Right atrium auricular region (tissue), 2 donors: ENCODE results near the gene PDZD2. TPM values are rescaled to one million over a fixed set of nuclear protein-coding genes. Genes with fewer than 3 reads are reported as not detected.

Experiments
- DNase-seq: peaks from one replicate; pipeline ENCODE4 v3.0.0-alpha.2; 2019; ENCODE audit warnings: low spot score
- H3K27ac ChIP-seq, 2 donors: fragments of 200-600 bp; sonication (generic); 1 replicate in 1 of 2; 2 replicates in 1 of 2; pipeline ENCODE4 v1.5.1; 2016 to 2019
- H3K27me3 ChIP-seq, 2 donors: fragments of 200-600 bp; sonication (generic); one replicate each; pipeline versions ENCODE4 v1.5.1 to v1.6.0; 2017 to 2019
- H3K36me3 ChIP-seq: fragments of 200-600 bp; sonication (generic); one replicate; pipeline ENCODE4 v1.5.1; 2016
- H3K4me1 ChIP-seq, 2 donors: fragments of 200-600 bp; sonication (generic); one replicate each; pipeline versions ENCODE4 v1.5.1 to v1.6.0; 2017 to 2019
- H3K4me3 ChIP-seq, 2 donors: fragments of 200-600 bp; sonication (generic); 1 replicate in 1 of 2; 2 replicates in 1 of 2; pipeline ENCODE4 v1.5.1; 2017 to 2019; ENCODE audit warnings: mild to moderate bottlenecking in 1 of 2, moderate library complexity in 1 of 2
- H3K9me3 ChIP-seq, 2 donors: fragments of 200-600 bp; sonication (generic); one replicate each; pipeline ENCODE4 v1.5.1; 2019
- CTCF ChIP-seq, 2 donors: fragments of 200-600 bp; sonication (generic); IDR thresholded peaks; one replicate each; pipeline ENCODE4 v1.5.1; 2019; ENCODE audit warnings: antibody characterized with exemption in 2 of 2
- total RNA-seq, 2 donors: library from RNA; depleted of rRNA; stranded (reverse); fragments of >200 nt; gene quantifications; one replicate each; pipeline ENCODE4 v1.1.0, GENCODE V29; 2016

PDZD2 gene
- total RNA-seq, 2 donors from 2014 or later = 79.5 to 86.4 TPM

GRCh38 chr5:31674371-31674951, 35.5 kb downstream of the PDZD2 start:
- Histone ChIP-seq H3K36me3 (no peaks in the 10 kb centered on the region), H3K27ac (peak overlapping the region in 1 of 2 donors; percentile 10), H3K4me1 (peaks cover 0 to 51% of the 10 kb centered on the region in 2 donors), H3K9me3 (no peaks in the 10 kb centered on the region), H3K27me3 (no peaks in the 10 kb centered on the region), H3K4me3 (no peak overlapping the region)
- no peak for TF ChIP-seq CTCF (IDR thresholded peaks at IDR 0.05)
- DNase-seq = no peak

- Histone ChIP-seq H3K4me1 (peaks cover 0 to 51% of the 10 kb centered on the region in 2 donors), H3K36me3 (no peaks in the 10 kb centered on the region), H3K27me3 (no peaks in the 10 kb centered on the region), H3K9me3 (no peaks in the 10 kb centered on the region), H3K27ac (peak overlapping the region; percentile 31 to 64), H3K4me3 (no peak overlapping the region)
- TF ChIP-seq CTCF (IDR thresholded peaks at IDR 0.05) = no peak
- DNase-seq = no peak
Observed at GRCh38 chr5:31675472-31675871, 36.5 kb downstream of the PDZD2 start.

GRCh38 chr5:31678180-31678579, 39.2 kb downstream of the PDZD2 start:
- Histone ChIP-seq H3K4me1 (peaks cover 0 to 28% of the 10 kb centered on the region in 2 donors), H3K36me3 (no peaks in the 10 kb centered on the region), H3K27ac (peak overlapping the region; percentile 63 to 65), H3K27me3 (no peaks in the 10 kb centered on the region), H3K9me3 (no peaks in the 10 kb centered on the region), H3K4me3 (no peak overlapping the region)
- DNase-seq = no peak
- TF ChIP-seq CTCF (IDR thresholded peaks at IDR 0.05) = no peak

GRCh38 chr5:31680528-31680927, 41.6 kb downstream of the PDZD2 start:
- H3K4me3 ChIP-seq = no peak overlapping the region
- H3K4me1 ChIP-seq = peaks cover 0 to 24% of the 10 kb centered on the region in 2 donors
- H3K36me3 ChIP-seq = no peaks in the 10 kb centered on the region
- no peak for DNase-seq
- H3K27me3 ChIP-seq = no peaks in the 10 kb centered on the region
- H3K9me3 ChIP-seq = no peaks in the 10 kb centered on the region
- peak overlapping the region; percentile 58 to 76 for H3K27ac ChIP-seq
- TF ChIP-seq CTCF (IDR thresholded peaks at IDR 0.05) = no peak

- Histone ChIP-seq H3K4me1 (peaks cover 0 to 19% of the 10 kb centered on the region in 2 donors), H3K27me3 (no peaks in the 10 kb centered on the region), H3K9me3 (no peaks in the 10 kb centered on the region), H3K4me3 (no peak overlapping the region), H3K36me3 (no peaks in the 10 kb centered on the region), H3K27ac (peak overlapping the region in 1 of 2 donors; percentile 76)
- TF ChIP-seq CTCF (IDR thresholded peaks at IDR 0.05) = no peak
- no peak for DNase-seq
Observed at GRCh38 chr5:31682025-31682424, 43.1 kb downstream of the PDZD2 start.

GRCh38 chr5:31682851-31683250, 43.9 kb downstream of the PDZD2 start:
- H3K4me3 ChIP-seq = no peak overlapping the region
- TF ChIP-seq CTCF (IDR thresholded peaks at IDR 0.05) = no peak
- peaks cover 0 to 17% of the 10 kb centered on the region in 2 donors for H3K4me1 ChIP-seq
- DNase-seq = no peak
- no peaks in the 10 kb centered on the region for H3K27me3 ChIP-seq
- no peak overlapping the region for H3K27ac ChIP-seq
- no peaks in the 10 kb centered on the region for H3K36me3 ChIP-seq
- no peaks in the 10 kb centered on the region for H3K9me3 ChIP-seq
